ENCODE data around the gene PRPF39.
A peak's percentile ranks its signal among the peaks of the same experiment; 100 is the strongest.

The PRPF39 gene

DNA sequence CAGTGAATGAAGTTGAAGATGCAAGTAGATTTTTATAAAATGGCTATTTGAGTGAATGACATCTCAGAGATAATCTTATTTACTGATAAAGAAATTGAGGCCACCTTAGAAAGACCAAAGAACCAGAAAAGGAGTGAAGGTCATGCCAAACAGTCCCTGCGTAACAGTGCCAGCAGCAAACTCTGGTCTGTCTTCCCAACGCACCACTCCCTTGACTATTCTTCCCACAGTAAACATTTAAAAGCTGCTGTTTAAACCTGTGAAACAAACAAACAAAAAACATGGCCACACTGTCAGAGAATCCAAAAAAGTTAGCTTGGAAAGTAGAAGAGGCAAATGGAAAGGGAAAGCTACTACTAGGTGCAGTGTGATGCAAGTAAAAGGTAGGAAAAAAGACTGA lies 1.5 kb upstream of the PRPF39 start:
- no peak for DNase-seq

DNA sequence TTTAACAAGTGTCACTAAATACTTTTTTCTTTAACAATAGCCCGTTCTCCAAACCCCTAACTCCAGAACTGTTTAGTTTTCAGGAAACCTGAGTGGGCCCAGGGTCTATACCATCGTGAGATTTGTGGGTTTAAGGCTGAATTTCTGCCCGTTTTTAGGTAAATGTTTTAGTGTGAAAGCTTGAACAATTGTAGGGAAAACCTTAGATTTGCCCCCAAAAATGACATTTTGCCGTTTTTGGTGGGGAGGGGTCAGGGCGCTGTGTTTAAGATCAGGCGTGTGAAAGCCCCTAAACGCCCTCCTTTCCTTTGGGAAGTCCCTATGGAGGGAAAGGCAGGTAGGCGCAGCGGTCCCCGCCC lies 320 bp upstream of the PRPF39 start:
- DNase-seq = no peak

DNA sequence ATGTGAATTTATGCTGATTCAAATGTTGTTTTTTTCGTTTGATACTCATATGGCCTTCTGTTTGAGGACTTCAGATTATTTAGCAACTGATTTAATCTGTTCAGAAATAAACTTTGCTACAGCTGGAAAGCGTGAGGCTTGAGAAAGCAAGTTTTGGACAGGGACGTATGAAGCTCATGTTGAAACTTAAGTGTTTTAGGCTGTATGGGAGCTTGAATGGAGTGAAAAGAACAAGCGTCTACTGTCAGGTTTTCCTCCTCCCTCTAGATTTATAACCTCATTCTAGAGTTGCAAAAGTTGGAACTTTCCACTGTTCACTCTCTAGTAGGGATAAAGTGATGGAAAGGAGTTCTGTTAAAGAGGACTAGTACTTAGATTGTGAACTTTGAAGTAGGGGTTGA lies 1.0 kb downstream of the PRPF39 start:
- no peak for DNase-seq

DNA sequence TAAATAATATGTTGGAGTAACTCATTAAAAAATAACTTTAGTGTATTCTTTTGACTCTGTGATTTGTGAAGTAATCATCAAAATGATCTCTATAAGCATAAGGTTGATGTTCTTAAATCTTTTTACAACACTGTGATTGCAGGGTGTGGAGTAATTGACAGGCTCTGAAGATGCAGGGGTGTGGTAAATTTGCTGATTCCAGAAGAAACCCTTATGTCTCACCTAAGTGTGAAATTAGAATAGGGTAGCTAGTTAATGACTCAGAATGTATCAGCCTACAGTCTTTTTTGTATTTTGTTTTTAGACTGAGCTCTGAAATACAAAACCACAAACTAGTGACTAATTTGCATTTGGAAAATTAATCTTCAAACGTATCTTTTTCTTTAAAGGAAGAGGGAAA lies 5.9 kb downstream of the PRPF39 start:
- DNase-seq = no peak

DNA sequence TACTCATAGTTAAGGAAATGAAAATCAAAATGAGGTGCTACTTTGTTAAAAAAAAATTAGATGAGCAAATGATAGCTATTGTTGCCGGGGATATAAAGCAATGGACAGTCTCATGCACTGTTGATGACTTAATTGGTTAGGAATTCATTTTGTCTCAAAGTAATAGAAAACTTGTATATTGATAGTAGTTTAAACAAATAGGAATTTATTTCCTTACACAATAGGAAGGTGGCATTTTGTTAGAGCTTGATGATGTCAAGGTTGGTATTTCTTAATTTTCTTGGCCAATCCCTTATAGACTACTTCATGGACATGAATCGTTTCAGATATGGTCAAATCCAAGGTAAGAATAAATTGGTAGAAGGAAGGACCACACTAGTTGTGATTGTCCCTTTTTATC lies 7.8 kb downstream of the PRPF39 start:
- no peak for DNase-seq

DNA sequence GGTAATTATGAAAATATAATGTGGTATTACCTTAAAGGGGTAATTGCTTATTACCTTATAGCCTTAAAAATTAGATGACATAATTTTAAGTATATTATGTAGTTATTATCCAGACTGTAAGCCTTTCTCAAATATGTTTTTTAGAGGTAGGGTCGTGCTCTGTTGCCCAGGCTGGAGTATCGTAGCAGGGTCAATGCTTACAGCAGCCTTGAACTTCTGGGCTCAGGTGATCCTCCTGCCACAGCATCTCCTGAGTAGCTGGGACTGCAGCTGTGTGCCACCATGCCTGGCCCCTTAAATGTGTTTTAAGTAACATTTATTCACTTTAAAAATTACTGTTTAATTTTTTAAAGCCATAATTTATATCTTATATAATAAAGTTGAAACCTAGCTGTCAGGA lies 10.4 kb downstream of the PRPF39 start:
- DNase-seq = no peak

DNA sequence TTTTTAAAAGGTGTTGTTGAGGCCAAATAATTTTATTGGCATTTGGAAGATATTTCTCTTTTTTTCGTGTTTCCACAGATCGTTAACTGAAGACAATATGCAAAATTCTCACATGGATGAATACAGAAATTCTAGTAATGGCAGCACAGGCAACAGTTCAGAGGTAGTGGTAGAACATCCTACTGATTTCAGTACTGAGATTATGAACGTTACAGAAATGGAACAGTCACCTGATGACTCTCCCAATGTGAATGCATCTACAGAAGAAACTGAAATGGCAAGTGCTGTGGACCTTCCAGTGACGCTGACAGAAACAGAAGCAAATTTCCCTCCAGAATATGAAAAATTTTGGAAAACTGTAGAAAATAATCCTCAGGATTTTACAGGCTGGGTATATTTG lies 11.2 kb downstream of the PRPF39 start:
- DNase-seq = no peak

DNA sequence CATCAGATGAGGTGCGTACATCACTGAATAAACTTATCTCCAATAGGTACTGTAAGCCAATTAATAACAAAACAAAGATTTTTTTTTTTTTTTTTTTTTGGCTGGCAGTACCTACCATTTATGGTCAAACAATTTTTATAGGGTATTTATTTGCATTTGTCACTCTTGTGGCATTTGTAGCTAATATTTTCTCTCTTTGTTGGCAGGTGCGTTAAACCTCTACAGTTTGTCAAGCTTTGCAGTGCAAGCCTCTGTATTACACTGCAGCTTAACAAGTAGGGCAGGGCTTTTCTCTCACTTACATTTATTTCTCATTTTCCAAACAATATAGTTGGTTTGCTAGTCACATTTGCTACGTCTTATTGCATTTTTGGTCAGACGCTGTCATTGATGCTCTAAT lies 12.3 kb downstream of the PRPF39 start:
- no peak for DNase-seq

DNA sequence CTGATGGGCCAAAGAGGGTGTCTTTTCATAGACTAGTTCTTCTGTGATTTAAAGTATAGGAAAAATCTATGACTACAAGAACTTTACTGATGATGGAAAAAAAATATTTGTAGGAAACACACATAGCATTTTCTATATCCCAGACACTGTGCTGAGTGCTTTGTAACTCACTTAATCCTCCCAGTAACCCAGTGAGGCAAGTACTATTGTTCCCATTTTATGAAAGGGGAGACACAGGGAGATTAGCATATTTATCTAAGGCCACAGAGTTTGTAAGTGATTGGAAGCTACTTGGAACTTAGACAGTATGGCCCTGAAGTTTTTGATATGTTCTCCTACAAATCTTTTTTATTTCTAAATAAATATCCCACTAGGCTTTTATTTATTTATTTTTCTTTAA lies 19.9 kb downstream of the PRPF39 start:
- no peak for DNase-seq

DNA sequence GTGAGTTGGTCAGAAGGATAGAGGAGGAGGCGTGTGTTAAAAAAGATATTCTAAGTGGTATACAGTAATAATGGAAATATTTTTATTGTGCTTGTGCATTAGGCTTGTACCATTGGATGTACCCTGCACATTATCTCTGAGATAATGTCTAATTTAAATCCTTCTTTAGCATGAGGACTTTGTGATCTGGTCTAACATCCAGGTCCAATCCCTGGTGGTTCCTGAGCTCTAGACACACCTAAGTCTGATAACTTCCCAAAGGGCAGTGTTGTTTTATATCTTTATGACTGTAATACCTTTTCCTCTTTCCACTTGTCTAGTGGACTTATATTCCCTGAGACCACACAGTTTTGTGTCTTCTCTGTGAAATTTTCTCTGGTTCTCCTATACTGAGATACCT lies 20.6 kb downstream of the PRPF39 start:
- DNase-seq = no peak

DNA sequence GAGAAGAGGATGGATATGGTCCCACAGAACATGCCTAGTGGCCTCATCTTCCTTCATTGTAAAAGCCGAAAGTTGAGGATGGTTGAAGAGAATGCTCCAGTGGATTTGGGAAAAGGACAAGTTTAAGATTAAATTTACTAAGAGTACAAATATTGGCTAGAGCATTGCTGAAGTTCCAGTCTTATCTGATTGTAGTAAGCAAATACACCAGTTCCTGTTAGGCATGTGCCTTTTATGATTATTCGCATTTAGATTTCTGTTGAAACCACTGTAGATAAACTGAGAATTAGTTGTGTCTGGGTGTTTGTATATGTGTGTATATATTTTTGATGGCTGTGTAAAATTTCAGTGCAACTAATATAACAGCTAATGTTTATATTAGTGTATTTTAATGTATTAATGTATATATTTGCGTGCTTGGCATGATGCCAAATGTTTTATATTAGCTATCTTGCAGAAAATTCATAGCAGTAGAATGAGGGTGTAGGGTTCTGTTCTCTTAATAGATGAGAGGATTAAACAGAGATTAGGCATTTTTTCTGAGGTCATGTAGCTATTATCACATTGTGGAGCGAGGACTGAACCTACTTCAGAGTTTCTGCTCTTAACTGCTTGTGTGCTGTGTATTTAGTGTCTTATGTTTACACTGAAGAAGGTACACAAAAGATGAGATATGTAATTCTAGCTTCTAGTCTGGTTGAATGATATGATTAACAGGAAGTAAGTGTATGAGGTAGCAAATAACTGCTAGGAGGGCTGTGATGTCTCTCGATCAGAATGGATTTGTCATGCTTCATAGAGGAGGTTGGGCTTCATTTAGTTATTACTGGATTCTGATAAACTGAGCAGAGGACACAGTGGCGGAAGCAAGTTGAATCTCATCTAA lies 29.2 kb downstream of the PRPF39 start:
- no peak for DNase-seq

DNA sequence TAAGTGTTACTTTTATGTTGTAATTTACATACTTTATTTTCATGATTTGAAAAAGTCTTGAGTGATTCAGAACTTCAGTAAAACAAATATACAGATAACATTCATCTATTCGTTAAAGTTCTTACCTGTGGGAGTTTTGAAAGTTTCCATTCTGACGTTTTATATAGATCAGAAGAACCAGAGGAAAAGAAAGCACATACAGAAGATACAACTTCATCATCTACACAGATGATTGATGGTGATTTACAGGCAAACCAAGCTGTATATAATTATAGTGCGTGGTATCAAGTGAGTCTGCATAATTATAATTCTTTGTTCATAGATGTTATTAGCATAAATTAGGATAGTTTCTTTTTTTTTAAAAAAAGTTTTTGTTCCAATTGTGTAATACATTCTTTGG lies 30.4 kb downstream of the PRPF39 start:
- DNase-seq = no peak

DNA sequence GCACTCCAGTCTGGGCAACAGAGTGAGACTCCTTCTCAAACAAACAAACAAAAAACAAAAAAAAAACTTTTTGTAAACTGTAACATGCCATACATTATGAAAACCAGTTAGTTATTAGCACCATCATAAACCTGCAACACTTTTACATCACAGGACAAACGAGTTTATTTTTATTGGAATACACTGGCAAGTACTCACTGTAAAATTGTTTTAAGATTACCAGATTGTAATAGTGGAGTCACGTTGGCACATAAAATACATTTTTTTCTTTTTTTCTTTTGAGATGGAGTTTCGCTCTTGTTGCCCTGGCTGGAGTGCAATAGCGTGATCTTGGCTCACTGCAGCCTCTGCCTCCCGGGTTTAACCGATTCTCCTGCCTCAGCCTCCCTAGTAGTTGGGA lies 34.7 kb downstream of the PRPF39 start:
- DNase-seq = no peak

DNA sequence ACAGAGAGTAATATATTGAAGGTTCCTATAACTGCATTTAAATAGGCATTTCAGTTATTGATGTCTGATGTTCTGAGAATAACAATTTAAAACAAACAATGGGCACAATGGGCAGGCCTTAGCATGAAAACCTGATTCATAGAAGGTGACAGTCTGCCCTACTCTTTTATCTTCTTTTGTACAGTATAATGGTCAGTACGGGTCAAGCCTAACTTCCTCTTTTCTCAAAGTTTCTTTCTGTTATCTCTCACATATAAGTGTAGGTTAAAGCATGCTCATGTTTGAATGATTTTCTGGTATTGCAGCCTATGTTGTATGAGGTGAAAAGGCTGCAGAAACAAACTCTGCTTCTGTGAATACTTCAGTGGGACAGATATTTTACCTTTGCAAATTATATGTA lies 36.2 kb downstream of the PRPF39 start:
- no peak for DNase-seq

DNA sequence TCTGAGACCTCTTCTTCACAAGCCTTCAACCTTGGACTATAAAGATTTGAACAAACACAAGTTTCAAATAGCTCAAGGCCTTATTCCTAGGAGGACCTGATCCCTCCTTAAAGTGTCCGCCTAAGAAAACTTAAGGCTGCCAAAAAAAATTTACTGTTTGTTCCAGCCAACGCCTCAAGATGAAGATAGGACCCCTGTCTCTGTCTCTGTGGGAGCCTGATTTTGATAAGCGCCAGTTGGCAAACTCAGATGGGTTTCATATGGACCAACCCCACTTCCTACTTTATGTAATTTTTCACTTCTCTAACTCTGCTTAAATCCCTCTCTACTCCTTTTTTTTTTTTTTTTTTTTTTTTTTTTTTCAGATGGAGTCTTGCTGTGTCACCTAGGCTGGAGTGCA lies 39.4 kb downstream of the PRPF39 start:
- DNase-seq = no peak

DNA sequence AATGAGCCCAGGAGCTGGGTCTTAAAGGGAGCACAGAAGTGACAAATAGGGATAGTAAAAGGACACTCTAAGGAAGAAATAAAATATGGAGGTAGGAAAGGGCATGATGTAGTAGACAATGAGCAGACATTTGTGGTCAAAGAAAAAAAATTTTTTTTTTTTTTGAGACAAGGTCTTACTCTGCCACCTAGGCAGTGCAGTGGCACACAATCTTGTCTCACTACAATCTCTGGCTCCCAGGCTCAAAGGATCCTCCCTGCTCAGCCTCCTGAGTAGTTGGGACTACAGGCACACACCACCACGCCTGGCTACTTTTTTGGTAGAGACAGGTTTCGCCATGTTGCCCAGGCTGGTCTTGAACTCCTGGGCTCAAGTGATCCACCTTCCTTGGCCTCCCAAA lies 41.8 kb downstream of the PRPF39 start:
- no peak for DNase-seq

DNA sequence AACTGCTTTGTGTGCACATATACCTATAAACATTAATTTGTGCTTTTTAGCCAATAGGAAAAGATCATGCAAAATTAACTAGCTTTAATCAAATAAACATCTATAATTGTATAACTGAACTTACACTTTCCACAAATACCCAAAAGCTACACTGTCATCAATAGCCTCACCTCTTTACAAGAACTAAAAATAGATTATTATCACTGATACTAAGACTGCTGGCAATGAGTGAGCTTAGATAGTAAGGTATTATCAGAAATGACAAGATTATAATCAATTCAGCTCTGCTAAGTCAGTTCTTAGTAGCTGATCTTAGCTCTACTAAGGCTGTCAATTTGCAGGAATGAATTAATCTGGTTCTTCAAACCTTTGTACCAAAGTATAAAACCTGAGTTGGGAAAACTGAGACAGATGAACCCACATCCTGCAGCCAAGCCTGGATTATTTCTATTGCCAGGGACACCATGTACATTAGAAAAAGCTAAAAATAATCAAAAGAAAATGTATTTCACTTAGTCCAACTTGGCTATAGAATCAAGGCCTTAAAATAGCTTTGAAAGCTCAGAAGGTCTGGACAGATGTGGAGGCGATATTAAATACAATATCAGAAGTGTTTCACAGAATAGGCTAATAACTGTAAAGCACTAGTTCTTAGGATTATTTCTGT lies 45.2 kb downstream of the PRPF39 start:
- DNase-seq = no peak

DNA sequence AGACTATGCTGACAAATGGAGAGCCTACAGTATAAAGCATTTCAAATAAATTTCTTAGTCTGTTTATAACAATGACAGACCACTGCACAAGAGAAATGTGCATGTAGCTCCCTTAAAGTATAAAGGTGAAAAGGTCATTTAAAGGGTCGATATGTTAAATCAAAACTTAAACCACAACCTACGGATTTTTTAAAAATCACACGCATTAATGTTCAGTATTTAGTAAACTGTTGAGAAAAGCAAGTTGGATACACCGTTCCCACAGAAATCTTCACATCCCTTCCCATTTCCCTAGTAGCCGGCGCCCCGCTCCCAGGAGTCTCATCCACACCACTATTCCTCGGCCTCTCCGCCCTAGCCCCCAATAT lies 49.8 kb downstream of the PRPF39 start:
- DNase-seq = no peak

DNA sequence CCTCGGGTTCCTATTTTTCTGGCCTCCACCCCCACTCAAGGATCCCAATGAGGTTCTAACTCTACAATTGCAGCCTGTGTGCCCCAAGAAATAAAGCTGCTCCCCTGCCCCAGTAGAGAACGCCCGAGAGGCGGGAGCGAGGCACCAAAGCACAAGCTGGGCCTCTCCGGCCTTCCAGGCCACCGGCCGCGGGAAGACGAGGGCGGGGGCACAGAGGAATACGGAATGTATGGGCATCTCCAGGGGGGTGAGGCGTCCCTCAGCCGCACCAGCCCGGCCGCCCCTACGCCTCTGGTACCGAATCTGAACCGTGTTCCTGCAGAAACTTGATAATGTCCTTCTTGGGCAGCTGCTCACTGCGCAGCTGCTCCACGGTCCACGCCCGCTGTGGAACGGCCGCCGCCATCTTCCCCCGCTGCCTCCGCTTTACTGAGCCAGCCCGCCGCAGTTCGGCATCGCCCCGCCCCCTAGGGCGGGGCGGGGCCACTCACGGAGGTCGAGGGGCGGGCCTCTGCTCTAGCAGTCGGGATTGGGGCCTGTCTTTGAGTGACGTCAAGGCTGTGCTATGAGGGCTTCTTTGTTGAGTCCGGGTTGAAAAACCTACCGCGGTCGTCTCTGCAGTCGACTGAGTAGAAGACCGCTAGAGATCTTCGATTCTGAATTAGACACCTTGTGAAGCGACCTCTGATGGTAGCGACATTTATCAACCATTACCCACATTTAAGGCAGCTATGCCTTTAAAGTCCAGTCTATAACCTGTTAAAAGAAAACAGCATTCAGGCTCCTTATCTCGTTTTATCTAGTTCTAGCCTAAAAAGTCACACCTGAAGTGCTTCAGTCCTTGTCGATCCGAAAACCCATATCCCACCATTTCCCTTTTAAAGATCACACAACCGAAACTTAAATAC lies 50.4 kb downstream of the PRPF39 start, which contains the start of gene FKBP3:
Gene FKBP3 (minus strand): TSS at position 431 of the 908 bp plus-strand sequence. CDS start 25 bp downstream, at position 406.
- peak; percentile 92 for DNase-seq

DNA sequence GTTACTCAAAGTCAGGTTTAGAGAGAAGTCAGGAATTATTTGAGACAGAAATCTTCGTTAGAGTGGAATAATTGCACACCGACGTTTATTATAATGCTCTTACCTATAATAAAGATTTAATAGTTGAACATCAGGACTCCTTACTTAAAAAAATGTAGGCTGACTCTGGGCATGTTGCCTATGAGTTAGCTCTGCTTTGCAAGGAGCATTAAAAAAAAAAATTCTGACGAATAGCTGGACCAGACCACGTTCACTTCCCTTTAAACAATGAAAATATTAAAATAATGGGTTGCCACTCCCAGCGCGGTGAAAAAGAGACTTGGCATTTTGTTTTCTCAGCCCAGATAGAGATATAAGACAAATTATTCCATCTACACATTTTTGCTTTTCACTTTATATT lies 51.2 kb downstream of the PRPF39 start:
- no peak for DNase-seq

DNA sequence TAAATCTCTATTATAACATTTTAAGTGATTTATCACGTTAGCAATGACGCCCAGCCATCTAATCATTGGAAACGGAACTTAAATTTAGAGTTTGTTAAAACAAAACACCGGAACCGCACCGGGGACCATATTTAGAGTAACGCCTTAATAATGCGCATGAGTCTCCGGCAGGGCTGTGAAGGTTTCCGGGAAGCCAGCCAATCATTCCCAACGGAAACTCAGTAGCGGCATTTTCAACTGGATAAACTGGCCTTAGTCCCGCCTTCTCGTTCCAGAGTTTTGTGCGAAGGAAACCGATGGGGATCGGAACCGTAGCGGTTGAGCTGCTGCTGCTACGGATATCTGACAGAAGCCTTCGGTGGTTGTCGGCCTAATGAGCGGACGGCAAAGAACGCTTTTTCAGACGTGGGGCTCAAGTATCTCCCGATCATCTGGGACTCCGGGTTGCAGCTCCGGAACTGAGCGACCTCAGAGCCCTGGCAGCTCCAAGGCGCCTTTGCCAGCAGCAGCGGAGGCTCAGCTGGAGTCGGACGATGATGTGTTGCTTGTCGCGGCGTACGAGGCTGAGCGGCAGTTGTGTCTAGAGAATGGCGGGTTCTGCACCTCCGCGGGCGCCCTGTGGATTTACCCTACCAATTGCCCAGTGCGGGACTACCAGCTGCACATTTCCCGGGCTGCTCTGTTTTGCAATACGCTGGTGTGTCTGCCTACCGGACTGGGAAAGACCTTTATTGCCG lies 51.9 kb downstream of the PRPF39 start, which contains the start of gene FANCM:
Gene FANCM (plus strand): TSS at position 272 of the 737 bp plus-strand sequence. CDS start 102 bp downstream, at position 374.
- peak; percentile 73 for DNase-seq

DNA sequence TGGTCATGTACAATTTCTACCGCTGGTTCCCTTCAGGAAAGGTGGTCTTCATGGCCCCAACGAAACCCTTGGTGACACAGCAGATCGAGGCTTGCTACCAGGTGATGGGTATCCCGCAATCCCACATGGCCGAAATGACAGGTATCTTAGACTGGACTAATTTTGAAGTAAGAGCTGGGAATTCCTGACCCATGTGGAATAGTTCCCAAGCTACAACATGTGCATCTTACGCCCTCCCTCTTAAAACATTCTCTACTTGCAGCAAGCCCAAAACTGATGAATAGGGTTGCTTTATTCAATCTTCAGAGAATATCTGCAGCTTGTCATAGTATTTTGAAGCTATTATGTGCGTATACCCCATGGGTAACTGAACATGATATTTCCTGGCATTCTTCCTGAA lies 52.5 kb downstream of the PRPF39 start:
- DNase-seq = no peak

All from activated CD4-positive, alpha-beta T cell treated with anti-CD3 and anti-CD28 coated beads for 1 hour (primary cell).